DND-41 (cell line): Measurements from ENCODE around the gene PPP1R14C.

Experiments used
- ATAC-seq: fragments of 200-7000 bp; cut with Tn5 transposase; 3 replicates; pipeline ENCODE4 v1.9.1; 2021; ENCODE audit warnings: low read depth; ENCODE audit not compliant: insufficient read depth
- DNase-seq: peaks from one replicate; pipeline ENCODE4 v3.0.0-alpha.2; 2020
- H2AFZ ChIP-seq: 2 replicates; pipeline ENCODE4 v1.6.0; 2012; ENCODE audit warnings: low read depth, low read length
- H3K27ac ChIP-seq: 2 replicates; pipeline ENCODE4 v1.5.1; 2012; ENCODE audit warnings: low read length, inconsistent platforms
- H3K27me3 ChIP-seq: fragments of 200-600 bp; sonication (generic); 2 replicates; pipeline ENCODE4 v1.6.0; 2012; ENCODE audit warnings: low read length, mild to moderate bottlenecking, inconsistent platforms; ENCODE audit not compliant: insufficient read depth, poor library complexity
- H3K36me3 ChIP-seq: 2 replicates; pipeline ENCODE4 v1.5.1; 2012; ENCODE audit warnings: low read length, inconsistent platforms; ENCODE audit not compliant: insufficient read depth
- H3K4me1 ChIP-seq: 2 replicates; pipeline ENCODE4 v1.5.1; 2012; ENCODE audit warnings: mild to moderate bottlenecking, low read length; ENCODE audit not compliant: insufficient read depth
- H3K4me2 ChIP-seq: 2 replicates; pipeline ENCODE4 v1.6.0; 2012; ENCODE audit warnings: mild to moderate bottlenecking, moderate library complexity, low read length, inconsistent platforms; ENCODE audit not compliant: insufficient read depth
- H3K4me3 ChIP-seq, 2 experiments: fragments of 200-600 bp in 1 of 2; shearing (Covaris generic) in 1 of 2; 2 replicates each; pipeline ENCODE4 v1.5.1; 2012 to 2016; ENCODE audit warnings: inconsistent platforms in 2 of 2, low read length in 2 of 2, mild to moderate bottlenecking in 2 of 2, low read depth in 1 of 2, moderate library complexity in 1 of 2
- H3K79me2 ChIP-seq: 2 replicates; pipeline ENCODE4 v1.6.0; 2012; ENCODE audit warnings: low read length, inconsistent platforms; ENCODE audit not compliant: insufficient read depth
- H3K9ac ChIP-seq: 2 replicates; pipeline ENCODE4 v1.6.0; 2012; ENCODE audit warnings: low read depth, mild to moderate bottlenecking, inconsistent platforms, low read length, moderate library complexity
- H3K9me3 ChIP-seq: 2 replicates; pipeline ENCODE4 v1.5.1; 2012; ENCODE audit warnings: low read length, moderate library complexity, mild to moderate bottlenecking, inconsistent platforms; ENCODE audit not compliant: insufficient read depth, severe bottlenecking
- H4K20me1 ChIP-seq: 2 replicates; pipeline ENCODE4 v1.6.0; 2012; ENCODE audit warnings: low read length; ENCODE audit not compliant: insufficient read depth
- CTCF ChIP-seq: IDR thresholded peaks from 2 replicates; pipeline ENCODE4 v1.5.1; 2012; ENCODE audit warnings: borderline replicate concordance, low read length, moderate library complexity, mild to moderate bottlenecking; ENCODE audit not compliant: poor library complexity, severe bottlenecking; ENCODE audit errors: extremely low read depth
- EZH2 ChIP-seq: IDR thresholded peaks from 3 replicates; pipeline ENCODE4 v1.6.1; 2012; ENCODE audit warnings: borderline replicate concordance, low read depth, mild to moderate bottlenecking, moderate library complexity, low read length, inconsistent platforms; ENCODE audit not compliant: severe bottlenecking

PPP1R14C gene

GRCh38 chr6:150279533-150279932 is 136.7 kb downstream of the PPP1R14C start:
- Histone ChIP-seq H3K4me1 (no peaks in the 10 kb centered on the region), H3K4me2 (no peak overlapping the region), H3K27ac (no peak overlapping the region), H3K27me3 (peaks cover 4% of the 10 kb centered on the region), H3K36me3 (no peaks in the 10 kb centered on the region), H4K20me1 (no peaks in the 10 kb centered on the region), H3K4me3 (no peak overlapping the region), H2AFZ (no peak overlapping the region), H3K9ac (no peak overlapping the region), H3K9me3 (no peaks in the 10 kb centered on the region), H3K79me2 (no peaks in the 10 kb centered on the region)
- ATAC-seq: no peak
- DNase-seq: no peak
- TF ChIP-seq EZH2 (no peak), CTCF (no peak)

DNA sequence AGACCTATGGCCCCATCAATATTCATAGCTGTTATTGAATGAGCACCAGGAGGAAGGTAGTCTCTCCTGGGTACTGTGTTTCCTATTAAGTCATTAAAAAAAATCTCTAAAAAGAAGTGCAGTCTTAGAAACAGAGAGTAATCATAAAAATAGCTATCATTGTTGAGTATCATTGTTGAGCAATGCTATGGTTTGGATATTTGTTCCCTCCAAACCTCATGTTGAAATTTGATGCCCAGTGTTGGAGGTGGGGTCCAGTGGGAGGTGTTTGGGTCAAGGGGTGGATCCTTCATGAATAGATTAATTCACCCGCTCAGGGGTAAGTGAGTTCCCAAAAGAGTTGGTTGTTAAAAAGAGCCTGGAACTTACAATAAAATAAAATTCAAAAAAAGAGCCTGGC is 137.9 kb downstream of the PPP1R14C start:
- no peak for TF ChIP-seq EZH2
- no peak for TF ChIP-seq CTCF
- peaks cover 4% of the 10 kb centered on the region for H3K27me3 ChIP-seq
- no peak overlapping the region for H3K4me3 ChIP-seq
- H3K4me2 ChIP-seq: no peak overlapping the region
- H3K36me3 ChIP-seq: no peaks in the 10 kb centered on the region
- H3K4me1 ChIP-seq: no peaks in the 10 kb centered on the region
- H3K9me3 ChIP-seq: no peaks in the 10 kb centered on the region
- no peak overlapping the region for H2AFZ ChIP-seq
- no peak overlapping the region for H3K27ac ChIP-seq
- no peaks in the 10 kb centered on the region for H3K79me2 ChIP-seq
- no peak for ATAC-seq
- no peak for DNase-seq
- H3K9ac ChIP-seq: no peak overlapping the region
- H4K20me1 ChIP-seq: no peaks in the 10 kb centered on the region

GRCh38 chr6:150281767-150282166 is 138.9 kb downstream of the PPP1R14C start:
- H3K9ac ChIP-seq: no peak overlapping the region
- no peaks in the 10 kb centered on the region for H3K4me1 ChIP-seq
- no peaks in the 10 kb centered on the region for H3K79me2 ChIP-seq
- H3K4me3 ChIP-seq: no peak overlapping the region
- no peak overlapping the region for H2AFZ ChIP-seq
- DNase-seq (no peak), ATAC-seq (no peak)
- H3K9me3 ChIP-seq: no peaks in the 10 kb centered on the region
- no peaks in the 10 kb centered on the region for H3K36me3 ChIP-seq
- H3K27me3 ChIP-seq: no peaks in the 10 kb centered on the region
- TF ChIP-seq CTCF (no peak), EZH2 (no peak)
- H3K4me2 ChIP-seq: no peak overlapping the region
- H4K20me1 ChIP-seq: no peaks in the 10 kb centered on the region
- no peak overlapping the region for H3K27ac ChIP-seq

DNA sequence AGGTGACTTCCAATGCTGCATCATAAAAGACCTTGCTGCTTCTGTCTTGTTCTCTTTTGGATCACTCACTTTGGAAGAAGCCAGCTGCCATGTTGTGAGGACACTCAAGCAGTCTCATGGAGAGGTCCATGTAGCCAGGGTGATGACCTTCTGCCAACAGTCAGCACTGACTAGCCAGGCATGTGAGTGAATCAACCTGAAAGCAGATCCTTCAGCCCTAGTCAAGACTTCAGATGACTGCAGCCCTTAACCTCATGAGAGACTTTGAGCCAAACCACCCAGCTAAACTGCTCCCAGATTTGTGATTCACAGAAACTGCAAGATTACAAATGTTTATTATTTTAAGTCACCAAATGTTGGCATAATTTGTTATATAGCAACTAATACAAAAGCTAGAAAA is 140.0 kb downstream of the PPP1R14C start:
- no peak overlapping the region for H3K9ac ChIP-seq
- DNase-seq: no peak
- TF ChIP-seq EZH2: no peak
- TF ChIP-seq CTCF: no peak

More for the DNA sequence above, 140.0 kb downstream of the PPP1R14C start:
- H3K27ac ChIP-seq: no peak overlapping the region
- ATAC-seq: no peak
- no peaks in the 10 kb centered on the region for H3K27me3 ChIP-seq
- no peaks in the 10 kb centered on the region for H3K9me3 ChIP-seq
- no peaks in the 10 kb centered on the region for H3K4me1 ChIP-seq
- no peaks in the 10 kb centered on the region for H3K36me3 ChIP-seq
- no peaks in the 10 kb centered on the region for H4K20me1 ChIP-seq
- H2AFZ ChIP-seq: no peak overlapping the region
- H3K4me3 ChIP-seq: no peak overlapping the region
- no peaks in the 10 kb centered on the region for H3K79me2 ChIP-seq
- no peak overlapping the region for H3K4me2 ChIP-seq
